BJ (cell line): ENCODE measurements around the gene ITSN1. TPM values are rescaled to one million over a fixed set of nuclear protein-coding genes. Genes with fewer than 3 reads are reported as not detected.

Source experiments
- CTCF ChIA-PET: fragments of 350-600 bp; formaldehyde crosslinking; extraction: SDS; loops from one replicate; lab custom pipeline; 2021; ENCODE audit warnings: antibody characterized with exemption, inconsistent platforms; lab: Yijun Ruan, JAX
- POLR2A ChIA-PET: fragments of 300-600 bp; sonication (Branson Sonifier 250); formaldehyde crosslinking; extraction: SDS; loops from one replicate; lab custom pipeline; 2021; ENCODE audit warnings: antibody characterized with exemption; lab: Charles Lee
- DNase-seq: peaks from one replicate; pipeline ENCODE4 v3.0.0-alpha.2; 2011; ENCODE audit warnings: low read depth
- H3K27me3 ChIP-seq: 2 replicates; pipeline ENCODE4 v1.6.0; 2011; ENCODE audit warnings: low read length; ENCODE audit not compliant: control insufficient read depth, insufficient read depth
- H3K36me3 ChIP-seq: 2 replicates; pipeline ENCODE4 v1.5.1; 2011; ENCODE audit warnings: low read length; ENCODE audit not compliant: control insufficient read depth, insufficient read depth
- H3K4me3 ChIP-seq: 2 replicates; pipeline ENCODE4 v1.5.1; 2011; ENCODE audit warnings: low read depth, mild to moderate bottlenecking, control low read depth, low read length
- CTCF ChIP-seq: IDR thresholded peaks from 2 replicates; pipeline ENCODE4 v1.5.1; 2011; ENCODE audit warnings: low read depth, mild to moderate bottlenecking, control low read depth, inconsistent platforms, low read length, moderate library complexity; ENCODE audit not compliant: insufficient read depth
- polyA plus RNA-seq: library from polyadenylated mRNA; depleted of rRNA; stranded (reverse); fragments of >200 nt; gene quantifications from 2 replicates; pipeline ENCODE4 v1.2.3, GENCODE V29; 2011

Gene ITSN1
- polyA plus RNA-seq, 1 experiment = 68.4 TPM

DNA sequence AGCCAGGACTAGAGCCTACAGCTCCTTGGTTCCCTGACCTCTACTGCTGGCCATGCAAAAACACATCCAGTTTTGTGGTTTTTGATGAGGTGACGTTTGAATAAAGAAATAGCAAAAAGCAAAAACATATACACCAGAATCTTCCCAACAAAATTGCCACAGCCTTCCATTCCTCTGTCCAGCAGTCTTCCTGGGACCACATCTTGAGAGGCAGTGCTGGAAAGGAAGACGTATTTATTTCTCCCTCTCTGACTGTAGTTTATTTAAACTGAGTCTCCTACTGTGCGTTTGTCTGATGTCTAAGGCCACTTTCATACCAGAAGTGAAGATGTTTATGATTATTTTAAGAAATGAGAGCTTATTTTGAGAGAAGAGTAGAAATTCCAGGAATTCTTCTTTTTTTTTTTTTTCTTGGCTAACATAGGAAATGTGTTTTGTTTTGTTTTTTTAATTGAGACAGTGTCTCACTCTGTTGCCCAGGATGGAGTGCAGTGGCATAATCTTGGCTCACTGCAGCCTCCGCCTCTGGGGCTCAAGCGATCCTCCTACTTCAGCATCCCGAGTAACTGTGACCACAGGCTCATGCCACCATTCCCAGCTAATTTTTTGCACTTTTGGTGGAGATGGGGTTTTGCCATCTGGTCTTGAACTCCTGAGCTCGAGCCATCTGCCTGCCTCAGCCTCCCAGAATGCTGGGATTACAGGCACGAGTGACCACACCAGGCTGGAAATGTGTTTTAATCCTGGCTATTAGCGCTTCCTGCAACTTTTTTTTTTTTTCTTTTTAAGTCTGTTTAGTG is 118.5 kb downstream of the ITSN1 start:
- Histone ChIP-seq H3K4me3 (peak overlapping the region; percentile 13; the same call in 1 of the 2 replicates), H3K36me3 (peaks cover 3% of the 10 kb centered on the region; the same call in 1 of the 2 replicates), H3K27me3 (no peaks in the 10 kb centered on the region)
- peak; percentile 76 for DNase-seq
- POLR2A ChIA-PET = interaction anchor here (0.6 to 0.7 kb wide), 3 partner anchors 89 to 212 kb away, joined by 3 to 4 read pairs (median 3); no protein-coding TSS in a partner anchor
- CTCF ChIA-PET = interaction anchor here (0.7 to 1.3 kb wide), 5 partner anchors 12 to 1273 kb away, joined by 3 to 5 read pairs (median 3); no protein-coding TSS in a partner anchor
- TF ChIP-seq CTCF = no peak

DNA sequence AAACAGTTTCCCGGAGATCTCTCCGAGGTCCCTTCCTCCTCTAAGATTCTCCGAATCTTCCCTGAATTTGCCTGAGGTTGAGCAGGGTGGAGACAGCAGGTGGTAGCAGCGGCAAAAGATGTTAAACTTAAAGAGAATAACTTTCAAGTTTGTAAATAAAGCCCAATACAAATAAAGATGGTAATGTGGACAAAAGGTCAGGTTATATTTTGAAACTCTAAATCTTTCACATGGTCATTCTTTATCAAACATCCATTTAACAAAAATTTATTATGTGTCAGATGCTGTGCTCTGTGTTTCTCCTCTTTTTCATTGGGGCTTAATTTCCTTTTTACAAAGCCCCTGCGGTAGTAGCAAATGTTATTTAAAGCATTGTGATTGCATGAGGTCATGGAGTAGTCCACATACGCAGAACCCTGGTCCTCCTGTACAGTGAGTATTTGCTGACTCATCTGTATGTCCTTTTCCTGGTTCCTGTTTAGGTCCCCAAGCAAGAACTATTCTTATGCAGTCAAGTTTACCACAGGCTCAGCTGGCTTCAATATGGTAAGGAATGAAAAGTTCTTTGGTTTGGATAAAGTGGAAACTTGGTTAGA is 119.2 kb downstream of the ITSN1 start:
- Histone ChIP-seq H3K27me3 (no peaks in the 10 kb centered on the region), H3K4me3 (peak overlapping the region; percentile 13; the same call in 1 of the 2 replicates), H3K36me3 (peaks cover 3% of the 10 kb centered on the region; the same call in 1 of the 2 replicates)
- no peak for TF ChIP-seq CTCF
- ChIA-PET CTCF (interaction anchor here (0.7 to 1.3 kb wide), 3 partner anchors 15 to 1272 kb away, joined by 3 to 5 read pairs (median 3); no protein-coding TSS in a partner anchor), POLR2A (no interaction called here)
- peak; percentile 98 for DNase-seq

- Histone ChIP-seq H3K27me3 (no peaks in the 10 kb centered on the region), H3K4me3 (no peak overlapping the region), H3K36me3 (peaks cover 4% of the 10 kb centered on the region; the same call in 1 of the 2 replicates)
- peak; percentile 28 for DNase-seq
- ChIA-PET POLR2A (no interaction called here), CTCF (interaction anchor here (0.6 to 0.7 kb wide), 4 partner anchors 15 to 848 kb away, joined by 3 to 4 read pairs (median 4); no protein-coding TSS in a partner anchor)
- TF ChIP-seq CTCF = no peak
Observed at GRCh38 chr21:33762803-33763581, 120.7 kb downstream of the ITSN1 start.

GRCh38 chr21:33763582-33763899 is 121.2 kb downstream of the ITSN1 start:
- H3K36me3 ChIP-seq = peaks cover 4% of the 10 kb centered on the region; the same call in 1 of the 2 replicates
- TF ChIP-seq CTCF = no peak
- no peaks in the 10 kb centered on the region for H3K27me3 ChIP-seq
- no peak for DNase-seq
- ChIA-PET POLR2A (no interaction called here), CTCF (interaction anchor here (0.5 to 0.7 kb wide), 5 partner anchors 15 to 847 kb away, joined by 3 to 4 read pairs (median 4); no protein-coding TSS in a partner anchor)
- no peak overlapping the region for H3K4me3 ChIP-seq
